ENCODE measurements around the gene KCNT1.

The KCNT1 gene

GRCh38 chr9:135815830-135816650 is 114.1 kb downstream of the KCNT1 start:
- TF ChIP-seq CTCF (IDR thresholded peaks at IDR 0.05; ENCODE audit: low read length, missing control alignments) = no peak
- H3K4me3 ChIP-seq (replicated peaks; ENCODE audit: low read depth, low read length) = no peak overlapping the region
- no peak for DNase-seq (ENCODE audit: low read depth)

- no peak for DNase-seq (ENCODE audit: low read depth)
- no peak overlapping the region for H3K4me3 ChIP-seq (replicated peaks; ENCODE audit: low read depth, low read length)
- no peak for TF ChIP-seq CTCF (IDR thresholded peaks at IDR 0.05; ENCODE audit: low read length, missing control alignments)
These were observed 114.6 kb downstream of the KCNT1 start for GRCh38 chr9:135816651-135816970.

- DNase-seq (ENCODE audit: low read depth) = no peak
- no peak overlapping the region for H3K4me3 ChIP-seq (replicated peaks; ENCODE audit: low read depth, low read length)
- no peak for TF ChIP-seq CTCF (IDR thresholded peaks at IDR 0.05; ENCODE audit: low read length, missing control alignments)
These were observed 116.1 kb downstream of the KCNT1 start for GRCh38 chr9:135817951-135818717.

- no peak for TF ChIP-seq CTCF (IDR thresholded peaks at IDR 0.05; ENCODE audit: low read length, missing control alignments)
- H3K4me3 ChIP-seq (replicated peaks; ENCODE audit: low read depth, low read length) = no peak overlapping the region
- DNase-seq (ENCODE audit: low read depth) = no peak
These were observed 116.9 kb downstream of the KCNT1 start for GRCh38 chr9:135818718-135819475.

GRCh38 chr9:135819905-135820304 is 117.9 kb downstream of the KCNT1 start:
- no peak overlapping the region for H3K4me3 ChIP-seq (replicated peaks; ENCODE audit: low read depth, low read length)
- no peak for TF ChIP-seq CTCF (IDR thresholded peaks at IDR 0.05; ENCODE audit: low read length, missing control alignments)
- no peak for DNase-seq (ENCODE audit: low read depth)

- TF ChIP-seq CTCF (IDR thresholded peaks at IDR 0.05; ENCODE audit: low read length, missing control alignments) = no peak
- no peak overlapping the region for H3K4me3 ChIP-seq (replicated peaks; ENCODE audit: low read depth, low read length)
These were observed 118.7 kb downstream of the KCNT1 start for GRCh38 chr9:135820661-135821060.

More at GRCh38 chr9:135820661-135821060, 118.7 kb downstream of the KCNT1 start:
- DNase-seq (ENCODE audit: low read depth) = no peak
